Left lobe of liver (tissue), 2 donors: ENCODE measurements around the gene ARID3A. TPM values are rescaled to one million over a fixed set of nuclear protein-coding genes. Genes with fewer than 3 reads are reported as not detected.

ENCODE experiments used
- ATAC-seq: fragments of 200-7000 bp; cut with Tn5 transposase; one replicate; pipeline ENCODE4 v1.9.1; 2020; ENCODE audit warnings: mild to moderate bottlenecking, moderate library complexity
- DNase-seq: peaks from one replicate; pipeline ENCODE4 v3.0.0-alpha.2; 2020; ENCODE audit warnings: low spot score
- total RNA-seq: library from RNA; stranded (reverse); gene quantifications from one replicate; pipeline ENCODE4 v1.2.1, GENCODE V29; 2021
- donor health status: DM: no; HTN: no; CAD: no; lungs with moderate emphysema.
- donor health status: DM: no; HTN: yes; CAD: no.

Gene ARID3A
- total RNA-seq, 1 donor from 2014 or later = 3.6 TPM

DNA sequence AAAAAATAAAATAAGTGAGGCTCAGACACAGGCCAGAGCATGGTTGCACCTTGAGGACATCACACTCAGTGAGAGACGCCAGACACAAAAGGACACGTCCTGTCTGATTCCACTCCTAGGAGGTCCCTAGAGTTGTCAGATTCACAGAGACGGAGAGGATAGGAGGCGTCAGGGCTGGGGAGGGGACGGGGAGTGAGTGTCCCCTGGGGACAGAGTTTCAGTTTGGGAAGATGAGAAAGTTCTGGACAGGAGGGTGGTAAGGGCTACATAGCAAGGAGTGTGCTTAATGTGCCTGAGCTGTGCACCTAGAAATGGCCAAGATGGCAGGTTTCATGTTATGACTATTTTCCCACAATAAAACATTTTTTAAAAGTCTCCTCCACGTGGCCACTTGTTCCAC lies 72.2 kb downstream of the ARID3A start:
- no peak for ATAC-seq
- no peak for DNase-seq

DNA sequence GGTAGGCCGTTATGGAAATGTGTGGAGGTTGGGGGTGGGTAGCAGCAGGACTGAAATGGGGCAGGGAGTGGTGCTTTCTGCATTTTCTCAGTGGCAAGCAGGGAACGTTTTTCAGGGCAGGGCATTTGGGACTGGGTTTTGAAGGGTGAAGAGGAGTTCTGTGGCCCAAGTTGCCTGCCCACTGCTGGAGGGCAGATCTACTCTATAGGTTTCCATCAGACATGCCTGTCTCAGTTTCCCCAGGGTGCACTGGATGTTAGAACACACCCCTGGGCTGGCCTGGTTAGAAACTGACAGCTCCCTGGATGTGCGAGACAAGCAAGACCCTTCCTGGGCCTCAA lies 73.5 kb downstream of the ARID3A start:
- ATAC-seq = no peak
- no peak for DNase-seq

DNA sequence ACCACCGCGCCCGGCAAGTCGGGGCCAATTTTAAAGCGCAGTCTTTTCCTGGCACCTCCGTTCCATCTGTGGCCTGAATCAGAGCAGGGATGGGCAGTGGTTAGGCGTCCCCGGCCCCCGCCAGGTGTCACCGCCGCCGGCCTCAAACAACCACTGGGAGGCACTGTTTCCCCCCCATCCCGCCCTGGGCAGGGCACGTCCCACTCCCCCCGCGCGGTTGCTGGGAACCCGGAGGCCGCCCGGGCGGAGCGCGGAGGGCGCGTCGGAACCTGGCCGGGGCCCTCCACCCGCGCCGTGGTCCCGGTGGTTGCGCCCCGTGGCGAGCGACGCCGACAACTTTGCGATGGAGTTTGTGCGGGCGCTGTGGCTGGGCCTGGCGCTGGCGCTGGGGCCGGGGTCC lies 74.3 kb downstream of the ARID3A start, which contains the start of gene GRIN3B:
TSS of gene GRIN3B (plus strand) at position 325 of the 400 bp plus-strand sequence. CDS start at position 344, 19 bp downstream.
- DNase-seq (no peak), ATAC-seq (no peak)

DNA sequence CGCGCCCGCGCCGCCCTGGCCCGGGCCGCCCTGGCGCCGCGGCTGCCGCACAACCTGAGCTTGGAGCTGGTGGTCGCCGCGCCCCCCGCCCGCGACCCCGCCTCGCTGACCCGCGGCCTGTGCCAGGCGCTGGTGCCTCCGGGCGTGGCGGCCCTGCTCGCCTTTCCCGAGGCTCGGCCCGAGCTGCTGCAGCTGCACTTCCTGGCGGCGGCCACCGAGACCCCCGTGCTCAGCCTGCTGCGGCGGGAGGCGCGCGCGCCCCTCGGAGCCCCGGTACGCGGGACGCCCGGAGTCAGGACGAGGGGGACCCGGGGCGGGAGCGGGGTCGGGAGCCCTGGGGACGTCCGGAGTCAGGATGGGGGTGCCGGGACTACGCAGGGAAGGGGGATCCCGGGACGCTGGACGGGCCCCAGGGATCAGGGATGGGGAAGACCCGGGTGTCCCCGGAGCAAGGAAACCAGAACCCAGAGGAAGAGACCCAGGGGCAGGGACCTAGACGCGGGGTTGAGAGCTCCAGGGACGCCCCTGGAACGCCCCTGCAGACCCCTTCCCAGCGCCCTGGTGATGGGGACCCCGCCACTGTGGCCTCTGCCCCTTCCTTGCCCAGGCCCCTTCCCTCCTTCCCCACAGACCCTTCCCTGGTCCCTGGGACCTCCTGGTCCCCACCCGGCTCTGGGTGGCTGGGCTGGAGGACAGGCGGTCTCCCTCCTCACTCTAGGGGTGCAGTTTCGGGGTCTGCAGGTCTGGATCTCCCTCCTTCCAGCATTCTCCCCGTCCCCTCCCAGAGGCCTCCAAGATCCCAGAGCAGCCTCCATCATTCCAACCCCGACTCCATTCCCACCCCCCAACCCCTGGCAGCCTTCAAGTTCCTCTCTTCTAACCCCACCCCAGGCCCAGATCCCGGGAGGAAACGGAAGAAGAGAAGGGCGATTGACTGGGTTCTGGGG lies 75.0 kb downstream of the ARID3A start:
- DNase-seq (no peak), ATAC-seq (no peak)

DNA sequence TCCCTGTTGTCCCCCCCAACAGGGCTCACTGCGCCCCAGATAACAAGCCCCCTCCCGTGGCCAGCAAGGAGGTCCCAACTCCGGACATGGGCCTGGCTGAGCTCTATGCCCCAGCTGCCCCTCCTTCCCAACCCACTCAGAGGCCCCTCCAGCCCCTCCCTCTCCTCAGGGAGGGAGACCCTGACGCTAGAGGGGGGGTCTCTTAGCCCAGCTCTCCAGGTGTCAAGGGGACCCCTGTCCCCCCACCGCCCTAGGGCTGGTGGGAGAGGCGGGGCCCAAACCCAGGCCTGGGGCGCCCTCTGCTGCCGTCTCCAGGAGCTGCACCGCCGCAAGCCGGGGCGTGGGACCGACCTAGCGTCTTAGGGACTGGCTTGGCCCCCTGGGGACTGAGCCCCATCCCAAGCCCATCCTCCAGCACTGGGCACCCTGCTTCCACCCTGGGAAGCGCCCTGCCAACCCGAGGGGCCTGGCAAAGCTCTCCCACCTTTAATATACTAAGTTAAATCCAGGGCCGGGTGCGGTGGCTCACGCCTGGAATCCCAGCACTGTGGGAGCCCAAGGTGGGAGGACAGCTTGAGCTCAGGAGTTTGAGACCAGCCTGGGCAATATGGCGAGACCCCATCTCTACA lies 75.8 kb downstream of the ARID3A start:
- DNase-seq = no peak
- peak; percentile 76 for ATAC-seq

DNA sequence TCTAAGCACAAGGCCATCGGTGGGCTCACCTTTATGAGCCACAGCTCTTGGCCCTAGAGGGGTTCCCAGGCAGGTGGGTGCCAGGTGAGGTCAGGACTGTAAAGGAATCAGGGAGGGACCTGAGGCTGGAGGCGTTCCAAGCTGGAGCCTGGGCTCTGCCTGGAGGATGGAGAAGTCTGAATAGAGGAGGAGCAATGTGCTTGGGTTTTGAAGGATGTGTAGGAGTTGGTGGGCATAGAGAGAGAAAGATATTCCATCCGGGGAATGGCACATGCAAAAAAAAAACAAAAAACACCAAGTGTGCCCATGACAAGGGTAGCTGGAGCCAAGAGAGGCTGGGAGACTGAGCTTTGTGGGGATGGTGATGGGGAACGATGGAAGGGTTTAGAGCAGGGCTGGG lies 76.8 kb downstream of the ARID3A start:
- ATAC-seq = no peak
- no peak for DNase-seq

DNA sequence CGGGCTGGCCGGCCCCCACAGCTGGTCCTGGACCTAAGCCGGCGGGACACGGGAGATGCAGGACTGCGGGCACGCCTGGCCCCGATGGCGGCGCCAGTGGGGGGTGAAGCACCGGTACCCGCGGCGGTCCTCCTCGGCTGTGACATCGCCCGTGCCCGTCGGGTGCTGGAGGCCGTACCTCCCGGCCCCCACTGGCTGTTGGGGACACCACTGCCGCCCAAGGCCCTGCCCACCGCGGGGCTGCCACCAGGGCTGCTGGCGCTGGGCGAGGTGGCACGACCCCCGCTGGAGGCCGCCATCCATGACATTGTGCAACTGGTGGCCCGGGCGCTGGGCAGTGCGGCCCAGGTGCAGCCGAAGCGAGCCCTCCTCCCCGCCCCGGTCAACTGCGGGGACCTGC lies 77.4 kb downstream of the ARID3A start:
- DNase-seq (no peak), ATAC-seq (no peak)

DNA sequence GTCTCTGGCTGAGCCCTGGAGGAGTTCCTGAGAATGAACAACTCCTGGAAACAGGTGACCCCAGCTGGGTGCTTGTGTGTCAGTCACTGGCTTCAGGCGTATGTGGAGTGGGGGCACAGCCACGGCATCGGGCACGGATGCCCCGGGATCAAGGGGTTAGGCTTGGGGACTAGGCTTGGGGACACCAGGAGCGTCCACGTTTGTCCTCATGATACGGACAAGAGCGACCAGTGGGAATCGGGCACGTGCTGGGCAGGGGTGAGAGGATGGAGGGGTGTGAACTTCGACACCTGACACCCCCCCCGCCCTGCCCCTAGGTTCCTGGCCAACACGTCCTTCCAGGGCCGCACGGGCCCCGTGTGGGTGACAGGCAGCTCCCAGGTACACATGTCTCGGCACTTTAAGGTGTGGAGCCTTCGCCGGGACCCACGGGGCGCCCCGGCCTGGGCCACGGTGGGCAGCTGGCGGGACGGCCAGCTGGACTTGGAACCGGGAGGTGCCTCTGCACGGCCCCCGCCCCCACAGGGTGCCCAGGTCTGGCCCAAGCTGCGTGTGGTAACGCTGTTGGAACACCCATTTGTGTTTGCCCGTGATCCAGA lies 78.5 kb downstream of the ARID3A start:
- no peak for ATAC-seq
- no peak for DNase-seq

DNA sequence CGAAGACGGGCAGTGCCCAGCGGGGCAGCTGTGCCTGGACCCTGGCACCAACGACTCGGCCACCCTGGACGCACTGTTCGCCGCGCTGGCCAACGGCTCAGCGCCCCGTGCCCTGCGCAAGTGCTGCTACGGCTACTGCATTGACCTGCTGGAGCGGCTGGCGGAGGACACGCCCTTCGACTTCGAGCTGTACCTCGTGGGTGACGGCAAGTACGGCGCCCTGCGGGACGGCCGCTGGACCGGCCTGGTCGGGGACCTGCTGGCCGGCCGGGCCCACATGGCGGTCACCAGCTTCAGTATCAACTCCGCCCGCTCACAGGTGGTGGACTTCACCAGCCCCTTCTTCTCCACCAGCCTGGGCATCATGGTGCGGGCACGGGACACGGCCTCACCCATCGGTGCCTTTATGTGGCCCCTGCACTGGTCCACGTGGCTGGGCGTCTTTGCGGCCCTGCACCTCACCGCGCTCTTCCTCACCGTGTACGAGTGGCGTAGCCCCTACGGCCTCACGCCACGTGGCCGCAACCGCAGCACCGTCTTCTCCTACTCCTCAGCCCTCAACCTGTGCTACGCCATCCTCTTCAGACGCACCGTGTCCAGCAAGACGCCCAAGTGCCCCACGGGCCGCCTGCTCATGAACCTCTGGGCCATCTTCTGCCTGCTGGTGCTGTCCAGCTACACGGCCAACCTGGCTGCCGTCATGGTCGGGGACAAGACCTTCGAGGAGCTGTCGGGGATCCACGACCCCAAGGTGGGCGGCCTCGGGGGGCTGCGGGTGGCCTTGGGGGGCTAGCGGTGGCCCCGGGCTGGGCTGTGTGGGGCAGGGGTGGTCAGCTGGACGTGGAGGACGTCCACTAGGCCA lies 79.2 kb downstream of the ARID3A start:
- no peak for DNase-seq
- ATAC-seq = no peak

DNA sequence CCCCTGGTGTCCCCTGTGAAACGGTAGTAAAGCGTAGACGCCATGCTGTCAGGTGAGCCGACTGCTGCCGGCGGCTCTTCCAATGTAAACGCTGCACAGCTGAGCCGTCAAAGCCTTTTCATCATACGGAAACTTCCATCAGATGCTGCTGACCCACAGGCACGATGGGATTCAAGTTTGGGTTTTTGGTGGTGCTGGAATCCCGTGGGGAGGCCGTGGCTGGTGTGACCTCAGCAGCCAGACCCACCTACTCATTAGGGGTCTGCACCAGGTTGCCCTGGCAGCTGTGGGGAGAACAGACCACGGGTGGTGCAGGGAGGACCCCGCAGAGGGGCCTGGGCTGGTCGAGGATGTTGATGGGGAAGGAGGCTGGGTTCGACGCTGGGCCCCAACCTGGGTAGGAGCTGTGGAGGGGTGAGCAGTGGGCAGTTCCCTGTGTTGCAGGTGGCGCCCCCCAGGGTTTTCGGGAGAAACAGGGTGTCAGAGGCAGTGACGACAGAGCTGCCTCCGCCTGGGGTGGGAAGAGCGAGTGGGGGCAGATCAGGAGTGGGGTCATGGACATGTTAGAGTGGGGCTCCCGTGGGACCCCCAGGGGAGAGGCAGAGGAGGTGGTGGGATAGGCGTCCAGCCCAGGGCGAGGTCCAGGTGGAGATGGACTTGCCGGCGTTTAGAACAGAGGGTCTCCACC lies 81.0 kb downstream of the ARID3A start:
- DNase-seq = no peak
- ATAC-seq = no peak

DNA sequence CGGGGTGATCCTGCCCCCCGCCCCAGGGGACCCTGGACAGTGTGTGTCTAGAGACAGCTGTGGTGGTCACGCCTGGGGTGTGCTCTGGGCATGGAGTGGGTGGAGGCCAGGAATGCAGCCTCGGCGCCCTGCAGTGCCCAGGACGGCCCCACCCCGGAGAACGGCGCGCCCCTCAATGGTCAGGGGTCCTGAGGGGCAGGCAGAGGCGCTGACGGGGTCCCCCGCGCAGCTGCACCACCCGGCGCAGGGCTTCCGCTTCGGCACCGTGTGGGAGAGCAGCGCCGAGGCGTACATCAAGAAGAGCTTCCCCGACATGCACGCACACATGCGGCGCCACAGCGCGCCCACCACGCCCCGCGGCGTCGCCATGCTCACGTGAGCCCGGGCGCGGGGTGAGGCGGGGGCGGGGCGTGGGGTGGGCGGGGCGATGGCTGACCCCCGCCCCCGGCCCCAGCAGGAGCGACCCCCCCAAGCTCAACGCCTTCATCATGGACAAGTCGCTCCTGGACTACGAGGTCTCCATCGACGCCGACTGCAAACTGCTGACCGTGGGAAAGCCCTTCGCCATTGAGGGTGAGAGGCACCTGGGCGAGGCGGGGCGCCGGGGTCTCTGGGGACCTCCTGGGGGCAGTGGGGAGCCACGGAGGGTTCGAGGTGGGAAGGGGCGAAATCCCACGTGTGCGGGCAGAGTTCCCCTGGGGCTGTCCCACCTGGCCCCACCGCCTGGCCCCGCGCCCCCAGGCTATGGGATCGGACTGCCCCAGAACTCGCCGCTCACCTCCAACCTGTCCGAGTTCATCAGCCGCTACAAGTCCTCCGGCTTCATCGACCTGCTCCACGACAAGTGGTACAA lies 81.8 kb downstream of the ARID3A start:
- DNase-seq (no peak), ATAC-seq (no peak)

DNA sequence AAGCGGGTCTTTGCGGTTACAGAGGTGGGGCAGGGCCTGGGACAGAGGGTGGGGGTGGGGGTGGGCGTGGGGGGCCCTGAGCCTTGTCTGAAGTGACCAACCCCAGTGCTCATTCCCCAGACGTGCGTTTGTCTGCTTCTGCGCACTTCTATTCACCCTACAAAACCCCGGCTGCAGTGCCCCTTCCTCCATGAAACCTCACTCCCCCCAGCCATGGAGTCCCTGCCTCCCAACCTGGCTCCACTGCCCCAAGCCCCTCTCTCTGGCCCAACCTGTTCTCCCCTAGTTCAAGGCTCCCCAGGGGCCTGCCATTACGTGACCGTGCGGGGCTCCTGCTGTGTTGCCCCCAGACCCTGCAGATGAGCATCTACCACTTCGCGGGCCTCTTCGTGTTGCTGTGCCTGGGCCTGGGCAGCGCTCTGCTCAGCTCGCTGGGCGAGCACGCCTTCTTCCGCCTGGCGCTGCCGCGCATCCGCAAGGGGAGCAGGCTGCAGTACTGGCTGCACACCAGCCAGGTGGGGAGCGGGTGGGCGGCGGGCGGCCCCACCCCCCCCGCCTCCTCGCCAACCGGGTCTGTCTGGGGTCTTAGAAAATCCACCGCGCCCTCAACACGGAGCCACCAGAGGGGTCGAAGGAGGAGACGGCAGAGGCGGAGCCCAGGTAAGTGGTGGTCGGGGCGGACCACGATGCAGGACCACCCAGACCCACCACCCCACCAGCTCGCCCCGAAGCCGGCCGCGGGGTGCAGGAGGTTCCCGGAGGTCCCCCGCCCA lies 82.6 kb downstream of the ARID3A start:
- DNase-seq (no peak), ATAC-seq (no peak)

DNA sequence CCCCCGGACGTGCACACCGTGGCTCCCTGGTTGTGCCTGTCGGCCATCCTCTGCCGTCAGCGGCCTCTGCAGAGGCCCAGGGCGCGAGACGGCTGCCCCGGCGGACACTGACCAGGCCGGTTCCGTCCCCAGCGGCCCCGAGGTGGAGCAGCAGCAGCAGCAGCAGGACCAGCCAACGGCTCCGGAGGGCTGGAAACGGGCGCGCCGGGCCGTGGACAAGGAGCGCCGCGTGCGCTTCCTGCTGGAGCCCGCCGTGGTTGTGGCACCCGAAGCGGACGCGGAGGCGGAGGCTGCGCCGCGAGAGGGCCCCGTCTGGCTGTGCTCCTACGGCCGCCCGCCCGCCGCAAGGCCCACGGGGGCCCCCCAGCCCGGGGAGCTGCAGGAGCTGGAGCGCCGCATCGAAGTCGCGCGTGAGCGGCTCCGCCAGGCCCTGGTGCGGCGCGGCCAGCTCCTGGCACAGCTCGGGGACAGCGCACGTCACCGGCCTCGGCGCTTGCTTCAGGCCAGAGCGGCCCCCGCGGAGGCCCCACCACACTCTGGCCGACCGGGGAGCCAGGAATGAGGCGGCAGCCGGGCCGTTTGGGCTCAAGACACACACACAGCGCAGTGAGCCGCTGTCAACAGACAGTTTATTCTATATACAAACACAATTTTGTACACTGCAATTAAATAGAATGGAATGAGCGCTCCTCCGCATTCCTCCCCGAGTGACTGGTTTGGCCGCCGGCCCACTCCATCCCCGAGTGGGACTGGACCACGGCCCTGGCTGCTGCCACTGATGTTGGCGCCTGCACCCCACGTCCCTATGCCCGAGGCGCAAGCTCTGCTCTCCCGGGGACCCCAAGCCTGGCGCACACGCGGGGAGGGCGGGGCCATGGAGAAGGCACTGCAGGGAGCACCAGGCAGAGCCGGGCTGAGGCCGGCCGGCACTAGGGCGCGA lies 83.5 kb downstream of the ARID3A start:
- DNase-seq (no peak), ATAC-seq (peak; percentile 6)

DNA sequence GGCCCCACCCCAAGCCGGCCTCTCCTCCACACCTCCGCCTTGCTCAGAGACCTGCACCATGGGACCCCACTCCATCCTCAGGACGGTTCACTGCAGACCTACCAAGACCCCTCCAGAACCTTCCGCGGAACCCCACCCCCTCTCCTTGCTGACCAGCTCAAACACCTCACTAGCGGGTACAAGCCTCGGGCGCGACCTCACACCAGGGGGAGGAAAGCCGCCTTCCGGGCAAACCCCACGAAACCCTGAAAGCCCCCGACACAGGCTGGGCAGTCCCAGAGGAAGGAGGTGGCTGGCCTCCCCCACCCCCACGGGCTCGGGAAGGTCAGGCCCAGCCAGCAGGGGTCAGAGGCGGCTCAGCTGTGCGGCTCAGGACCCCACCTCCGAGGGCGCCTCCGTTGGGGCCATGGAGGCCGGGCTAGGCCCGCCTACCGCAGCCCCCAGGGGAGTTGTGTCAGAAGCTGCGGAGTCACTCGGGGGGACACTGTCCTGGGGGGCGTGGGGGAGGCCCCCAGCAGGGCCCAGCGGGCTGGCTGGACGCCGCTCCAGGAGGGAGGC lies 84.2 kb downstream of the ARID3A start:
- DNase-seq (no peak), ATAC-seq (no peak)

DNA sequence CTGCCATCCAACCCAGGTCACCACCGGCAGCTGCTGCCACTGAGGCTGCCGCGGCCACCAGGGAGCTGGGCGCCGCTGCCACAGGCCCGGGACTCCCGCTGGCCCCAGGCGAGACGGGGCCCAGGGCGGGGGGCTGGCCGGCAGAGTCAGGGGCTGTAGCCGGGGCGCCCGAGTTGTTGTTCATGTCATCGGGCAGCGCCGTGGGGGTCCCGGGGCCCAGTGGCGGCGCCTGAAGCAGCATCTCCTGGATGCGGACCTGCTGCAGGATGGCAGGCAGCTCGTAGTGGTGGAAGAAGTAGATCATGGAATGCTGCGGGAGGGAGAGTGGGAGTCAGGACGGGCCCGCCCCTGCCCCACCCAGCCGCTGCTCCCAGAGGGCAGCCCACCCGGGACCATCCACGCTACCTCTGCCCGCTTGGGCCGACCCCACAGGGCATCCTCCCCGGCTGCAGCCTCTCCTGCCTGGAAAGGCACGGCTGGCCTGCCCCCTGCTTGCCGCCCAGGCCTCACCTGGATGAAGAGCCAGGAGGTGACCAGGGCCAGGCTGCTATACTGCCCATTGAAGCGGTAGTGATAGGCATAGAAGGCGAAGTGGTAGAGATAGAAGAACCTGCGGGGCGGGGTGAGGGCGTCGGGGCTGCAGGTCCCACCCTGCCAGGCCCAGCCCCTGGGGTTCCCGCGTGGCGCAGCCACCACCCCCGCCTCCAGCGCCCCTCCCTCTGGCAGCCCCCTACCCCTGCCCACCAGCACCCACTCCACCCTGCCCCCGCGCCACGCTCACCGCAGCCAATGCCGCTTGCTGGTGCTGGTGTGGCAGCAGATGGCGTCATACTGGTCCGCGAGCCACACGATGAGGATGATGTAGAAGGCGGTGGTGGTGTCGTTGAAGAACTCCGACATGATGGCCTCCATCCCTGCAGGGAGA lies 85.0 kb downstream of the ARID3A start:
- DNase-seq = no peak
- no peak for ATAC-seq

DNA sequence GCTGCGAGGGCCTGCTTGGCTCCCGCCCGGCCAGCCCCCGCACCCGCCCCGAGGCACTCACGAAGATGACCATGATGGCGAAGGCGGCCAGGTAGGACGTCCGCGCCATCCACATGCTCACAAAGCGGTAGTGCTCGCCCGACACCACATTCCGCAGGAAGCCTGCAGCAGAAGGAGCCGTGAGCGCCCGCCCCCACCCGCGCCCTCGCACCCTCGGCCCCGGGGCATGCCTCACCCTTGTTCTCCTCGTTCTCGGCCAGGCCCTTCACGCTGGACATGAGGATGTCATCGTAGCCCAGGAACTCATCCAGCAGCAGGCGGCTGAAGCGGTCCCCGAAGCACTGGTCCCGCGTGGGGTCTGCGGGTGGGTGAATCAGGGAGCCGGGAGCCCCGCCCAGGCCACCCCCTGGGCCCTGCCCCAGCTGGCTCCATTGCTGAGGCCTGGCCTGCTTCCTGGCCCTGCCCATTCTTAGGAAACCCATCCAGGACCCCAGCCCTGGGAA lies 86.0 kb downstream of the ARID3A start:
- no peak for ATAC-seq
- DNase-seq = no peak
